Right lung (tissue), 10 donors: Measurements from ENCODE around the gene DZIP3. TPM values are rescaled to one million over a fixed set of nuclear protein-coding genes. Genes with fewer than 3 reads are reported as not detected.

ENCODE experiments used
- DNase-seq, 2 donors: peaks; one replicate each; pipeline ENCODE4 v3.0.0-alpha.2; 2013
- long read RNA-seq, 8 donors: transcript quantifications; one replicate each; lab custom pipeline, GENCODE V29; 2026
- polyA plus RNA-seq, 5 donors: library from polyadenylated mRNA; unstranded; fragments of 120-200 nt; gene quantifications; one replicate each; pipeline versions ENCODE4 v1.2.1 to v1.2.3, GENCODE V29; 2013; ENCODE audit warnings: inconsistent platforms in 1 of 5, low replicate concordance in 1 of 5; ENCODE audit not compliant: insufficient read length in 5 of 5, insufficient read depth in 1 of 5

DZIP3 gene
- polyA plus RNA-seq: 10 to 100 TPM; 20.9 to 33.7 (median 33.2) TPM
- long read RNA-seq, donor 1: 0 reads
- long read RNA-seq, donor 2: 0 reads
- long read RNA-seq, donor 3: 0 reads
- long read RNA-seq, donor 4: 0 reads
- long read RNA-seq, donor 5, partial matches to known transcripts: 0 of 1 reads
- long read RNA-seq, donor 5, other reads (novel, unspliced or antisense): 0 of 1 reads
- long read RNA-seq, donor 6, full-length matches to known transcripts: 1 of 1 reads
- long read RNA-seq, donor 6, partial matches to known transcripts: 0 of 1 reads
- long read RNA-seq, donor 6, other reads (novel, unspliced or antisense): 0 of 1 reads
- long read RNA-seq, donor 7, partial matches to known transcripts: 0 of 1 reads
- long read RNA-seq, donor 7, other reads (novel, unspliced or antisense): 0 of 1 reads
- long read RNA-seq, donor 8: 0 reads

- peak; percentile 93 to 94 for DNase-seq
Observed at GRCh38 chr3:108589081-108589997, at the start of gene DZIP3, which contains the start of gene CIP2A. DZIP3 (plus strand) TSS chr3:108589722; CDS start chr3:108605407, 15,685 bp downstream. CIP2A (minus strand) TSS chr3:108589438; CDS start chr3:108589375, 63 bp downstream.

- DNase-seq: peak; percentile 25 to 40
Observed at GRCh38 chr3:108546247-108546646, 43.3 kb upstream of the DZIP3 start.

GRCh38 chr3:108546692-108547091, 42.8 kb upstream of the DZIP3 start:
- no peak for DNase-seq

GRCh38 chr3:108548304-108548703, 41.2 kb upstream of the DZIP3 start:
- DNase-seq: no peak

- DNase-seq: no peak
Observed at GRCh38 chr3:108548886-108549285, 40.6 kb upstream of the DZIP3 start.

- DNase-seq: peak; percentile 20 to 48
Observed at GRCh38 chr3:108552267-108553159, 37.0 kb upstream of the DZIP3 start.

GRCh38 chr3:108554229-108554628, 35.3 kb upstream of the DZIP3 start:
- no peak for DNase-seq

- no peak for DNase-seq
Observed at GRCh38 chr3:108554913-108555571, 34.5 kb upstream of the DZIP3 start.

GRCh38 chr3:108555966-108556581, 33.4 kb upstream of the DZIP3 start:
- DNase-seq: no peak

- no peak for DNase-seq
Observed at GRCh38 chr3:108562565-108562964, 27.0 kb upstream of the DZIP3 start.

- no peak for DNase-seq
Observed at GRCh38 chr3:108564564-108564963, 25.0 kb upstream of the DZIP3 start.

- DNase-seq: no peak
Observed at GRCh38 chr3:108565506-108565905, 24.0 kb upstream of the DZIP3 start.

- no peak for DNase-seq
Observed at GRCh38 chr3:108566599-108566998, 22.9 kb upstream of the DZIP3 start.

GRCh38 chr3:108569336-108569735, 20.2 kb upstream of the DZIP3 start:
- DNase-seq: no peak

GRCh38 chr3:108578064-108578463, 11.5 kb upstream of the DZIP3 start:
- no peak for DNase-seq

- no peak for DNase-seq
Observed at GRCh38 chr3:108588601-108589000, 921 bp upstream of the DZIP3 start.

GRCh38 chr3:108589998-108590323, 439 bp downstream of the DZIP3 start:
- no peak for DNase-seq

- DNase-seq: no peak
Observed at GRCh38 chr3:108590460-108590859, 938 bp downstream of the DZIP3 start.

GRCh38 chr3:108595321-108595720, 5.8 kb downstream of the DZIP3 start:
- DNase-seq: no peak

GRCh38 chr3:108598375-108598774, 8.9 kb downstream of the DZIP3 start:
- DNase-seq: no peak
